ENCODE data around the gene PRPSAP1.
"Not testable (repeated sequence)": the region's sequence is repeated elsewhere in the genome, so short reads cannot be mapped to it uniquely, and the experiment has no call there.

PRPSAP1 gene

DNA sequence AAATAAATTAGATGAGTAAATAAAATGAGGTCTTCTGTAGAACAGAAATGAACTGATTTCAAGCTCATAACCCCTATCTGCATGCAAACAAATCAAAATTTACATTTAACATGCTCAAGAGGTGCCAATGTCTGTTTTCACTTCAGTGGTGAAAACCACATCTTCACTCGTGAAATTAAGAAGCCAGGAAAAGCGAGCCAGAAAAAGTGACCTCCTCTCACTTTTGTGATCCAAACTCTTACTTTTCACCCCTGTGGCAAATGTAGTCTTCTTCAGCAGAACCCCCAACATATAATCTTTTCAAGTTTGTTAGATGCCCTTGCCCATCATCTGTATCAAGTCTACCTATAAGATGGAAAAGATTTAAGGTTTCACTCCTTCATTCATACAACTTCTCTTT is 36.2 kb downstream of the PRPSAP1 start:
- no peak for DNase-seq (ENCODE audit: low read depth)

DNA sequence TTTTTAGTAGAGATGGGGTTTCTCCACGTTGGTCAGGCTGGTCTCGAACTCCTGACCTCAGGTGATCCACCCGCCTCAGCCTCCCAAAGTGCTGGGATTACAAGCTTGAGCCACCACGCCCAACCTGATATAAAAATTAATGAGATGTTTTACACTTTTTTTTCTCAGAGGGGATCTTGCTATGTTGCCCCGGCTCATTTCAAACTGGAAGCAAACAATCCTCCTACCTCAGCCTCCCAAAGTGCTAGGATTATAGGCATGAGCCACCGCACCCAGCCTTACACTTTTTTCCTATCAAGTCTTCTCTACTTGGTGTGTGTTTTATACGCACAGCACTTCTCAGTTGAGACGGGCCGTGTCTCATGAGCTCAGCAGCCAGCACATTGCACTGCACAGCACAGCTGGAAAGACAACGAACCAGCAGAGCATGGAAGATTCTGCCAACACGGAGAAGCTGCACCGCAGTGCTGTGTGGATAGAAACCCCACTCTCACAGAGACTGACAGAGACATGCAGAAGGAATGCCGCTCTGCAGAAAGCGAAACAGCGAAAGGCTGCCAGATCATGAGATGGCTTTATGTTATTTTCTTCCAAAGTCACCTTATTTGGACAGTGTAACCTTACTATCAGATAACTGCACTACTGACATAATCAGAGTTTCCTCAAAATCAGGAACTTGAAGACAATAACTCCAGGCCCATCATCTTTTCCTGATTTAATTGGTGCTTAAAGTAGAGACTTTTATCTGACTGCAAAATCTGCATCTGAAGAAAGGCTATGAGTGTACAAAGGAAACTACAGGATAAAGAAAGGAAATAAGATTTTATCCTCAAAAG is 39.1 kb downstream of the PRPSAP1 start:
- no peak for DNase-seq (ENCODE audit: low read depth)

DNA sequence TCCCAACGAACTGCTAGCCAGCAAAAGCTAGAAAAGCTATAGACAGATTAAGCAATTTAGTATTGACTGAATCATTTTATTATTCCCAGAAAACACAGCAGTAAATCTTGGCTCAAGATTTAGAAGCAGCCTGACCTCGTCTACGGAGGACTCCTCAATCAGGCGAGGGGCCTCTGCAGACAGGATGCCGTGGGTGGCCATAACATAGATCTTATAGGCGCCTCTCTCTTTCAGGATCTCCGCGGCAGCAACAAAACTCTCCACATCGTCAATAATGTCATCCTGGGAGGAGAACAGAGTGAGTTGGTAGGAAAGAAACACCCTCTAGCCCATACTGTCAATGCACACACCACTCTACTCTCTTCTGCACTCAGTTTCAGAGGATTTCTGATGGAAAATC is 41.0 kb downstream of the PRPSAP1 start:
- DNase-seq (ENCODE audit: low read depth), result no peak

DNA sequence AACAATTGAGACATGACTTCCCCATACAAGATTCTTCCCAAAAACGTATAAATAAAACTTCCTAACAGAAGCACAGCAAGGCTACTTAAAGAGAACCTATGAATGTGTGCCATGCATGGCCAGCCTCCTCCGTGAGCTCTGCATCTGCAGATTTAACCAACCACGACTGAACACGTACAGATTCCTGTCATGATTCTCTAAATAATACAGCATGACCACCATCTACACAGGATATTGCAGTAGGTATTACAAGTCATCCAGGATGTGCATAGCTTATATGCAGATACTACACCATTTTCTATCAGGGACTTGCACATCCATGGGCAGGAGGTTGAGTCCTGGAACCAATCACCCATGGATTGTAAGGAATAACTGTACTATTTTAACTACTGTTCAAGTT is 44.3 kb downstream of the PRPSAP1 start:
- DNase-seq (ENCODE audit: low read depth), result no peak

DNA sequence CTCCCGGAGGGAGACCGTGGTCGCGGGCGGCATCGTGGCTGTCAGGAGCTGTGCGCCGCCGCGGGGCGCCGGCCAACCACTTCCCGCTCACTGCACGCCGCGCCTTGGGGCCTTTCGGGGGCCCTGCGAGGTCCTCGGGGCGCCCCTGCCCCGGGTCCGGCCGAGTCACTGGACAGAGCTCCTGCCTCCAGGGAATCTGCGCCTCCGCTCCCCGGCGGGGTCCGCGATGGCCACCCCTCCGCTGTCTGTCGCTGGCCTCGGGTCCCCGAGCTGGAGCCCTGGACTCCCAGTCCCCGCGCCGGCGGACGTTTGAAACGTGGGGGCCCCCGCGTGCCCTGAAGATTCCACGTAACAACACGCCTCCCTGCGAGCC is 45.8 kb downstream of the PRPSAP1 start, which contains the start of gene QRICH2:
TSS of gene QRICH2 (minus strand) at position 311 of the 373 bp plus-strand sequence. CDS start at position 33, 278 bp downstream.
- DNase-seq (ENCODE audit: low read depth), result no peak

DNA sequence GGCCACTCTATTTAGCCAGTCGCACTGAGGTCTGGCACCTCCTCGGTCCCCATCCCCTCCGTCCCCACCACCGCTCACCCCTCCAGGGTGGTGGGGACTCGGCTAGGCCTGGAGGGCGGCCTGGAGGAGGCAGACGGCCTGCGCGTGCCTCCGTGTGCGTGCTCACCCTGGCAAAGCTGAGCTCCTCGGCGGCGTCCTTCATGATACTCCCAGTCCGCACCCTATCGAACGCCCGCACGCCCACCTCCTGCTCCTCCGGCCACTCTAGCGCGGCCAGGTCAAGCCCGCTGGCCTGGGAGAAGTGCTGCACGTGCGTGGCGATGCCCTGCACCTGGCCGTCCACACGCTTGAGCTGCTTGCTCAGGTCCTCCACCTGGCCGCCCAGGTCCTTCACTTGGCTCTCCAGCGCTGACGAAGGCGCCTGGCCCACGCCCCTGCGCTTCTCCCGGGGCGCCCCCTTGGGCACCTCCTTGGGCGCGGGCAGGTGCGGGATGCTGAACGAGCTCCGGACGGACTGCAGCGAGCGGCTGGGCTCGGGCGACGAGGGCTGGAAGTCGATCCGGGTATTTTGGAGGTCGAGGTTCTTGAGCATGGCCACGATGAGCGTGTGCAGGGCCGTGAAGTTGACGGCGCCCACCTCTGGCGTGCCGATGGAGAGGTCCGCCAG is 46.3 kb downstream of the PRPSAP1 start:
- no peak for DNase-seq (ENCODE audit: low read depth)

DNA sequence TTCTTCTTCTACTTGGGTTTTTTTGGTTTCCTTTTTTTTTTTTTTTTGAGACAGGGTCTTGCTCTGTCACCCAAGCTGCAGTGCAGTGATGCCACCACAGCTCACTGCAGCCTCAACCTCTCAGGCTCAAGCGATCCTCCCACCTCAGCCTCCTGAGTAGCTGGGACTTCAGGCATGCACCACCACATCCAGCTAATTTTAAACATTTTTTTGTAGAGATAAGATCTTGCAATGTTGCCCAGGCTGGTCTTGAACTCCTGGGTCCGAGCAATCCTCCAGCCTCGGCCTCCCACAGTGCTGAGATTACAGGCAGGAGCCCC is 48.6 kb downstream of the PRPSAP1 start:
- DNase-seq (ENCODE audit: low read depth), result not testable (repeated sequence)

DNA sequence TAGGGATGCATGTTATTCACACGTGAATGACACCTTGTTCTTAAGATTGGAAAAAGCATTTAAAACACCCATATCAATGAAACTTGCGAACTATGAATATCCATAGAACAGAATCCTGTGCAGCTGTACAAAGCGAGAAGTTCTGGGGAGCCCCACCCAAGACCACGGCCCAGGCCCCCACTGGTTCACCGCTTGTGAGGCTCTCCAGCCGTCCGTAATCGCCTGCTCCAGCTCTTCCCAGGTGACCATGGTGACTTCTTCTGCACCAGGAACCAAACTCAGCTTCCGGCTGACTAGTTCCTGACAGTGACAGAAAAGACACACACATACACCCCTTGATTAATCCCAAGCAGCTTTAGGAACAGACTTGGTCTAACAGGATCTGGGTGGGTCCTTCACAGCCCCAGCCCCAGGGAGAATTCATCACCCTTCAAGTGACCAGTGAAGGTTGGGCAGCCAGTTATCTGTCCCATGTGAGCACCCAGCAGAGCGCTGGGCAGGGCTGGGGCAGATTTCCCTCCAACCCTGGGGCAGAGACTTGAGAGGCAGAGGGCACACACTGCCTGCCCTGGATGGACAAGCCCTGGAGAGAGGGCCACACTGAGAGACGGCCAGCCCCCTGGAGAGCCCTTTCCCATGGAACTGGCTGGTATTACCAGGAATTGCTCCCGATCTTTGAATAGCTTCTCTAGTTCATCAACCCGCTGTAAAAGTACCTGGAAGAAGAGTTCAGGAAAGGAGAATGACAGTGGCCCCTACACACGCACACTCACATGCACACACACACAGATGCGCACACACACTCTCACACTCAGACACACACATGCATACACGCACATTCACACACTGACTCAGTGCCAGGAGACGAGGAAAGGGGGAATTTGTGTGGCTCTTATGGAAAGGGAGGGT is 49.2 kb downstream of the PRPSAP1 start:
- DNase-seq (ENCODE audit: low read depth), result no peak

DNA sequence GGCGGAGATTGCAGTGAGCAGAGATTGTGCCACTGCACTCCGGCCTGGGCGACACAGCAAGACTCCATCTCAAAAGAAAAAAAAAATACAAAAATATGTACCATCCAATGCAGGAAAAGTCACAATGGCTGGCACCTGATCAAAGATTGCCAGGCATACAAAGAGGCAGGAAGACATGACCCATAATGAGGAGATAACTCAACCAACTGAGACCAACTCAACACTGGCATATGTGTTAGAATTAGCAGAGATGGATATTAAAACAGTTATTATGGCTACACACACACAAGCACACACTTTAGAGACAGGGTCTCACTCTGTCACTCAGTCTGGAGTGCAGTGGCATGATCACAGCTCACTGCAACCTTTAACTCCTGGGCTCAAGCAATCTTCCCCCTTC is 56.3 kb downstream of the PRPSAP1 start:
- DNase-seq (ENCODE audit: low read depth), result no peak

DNA sequence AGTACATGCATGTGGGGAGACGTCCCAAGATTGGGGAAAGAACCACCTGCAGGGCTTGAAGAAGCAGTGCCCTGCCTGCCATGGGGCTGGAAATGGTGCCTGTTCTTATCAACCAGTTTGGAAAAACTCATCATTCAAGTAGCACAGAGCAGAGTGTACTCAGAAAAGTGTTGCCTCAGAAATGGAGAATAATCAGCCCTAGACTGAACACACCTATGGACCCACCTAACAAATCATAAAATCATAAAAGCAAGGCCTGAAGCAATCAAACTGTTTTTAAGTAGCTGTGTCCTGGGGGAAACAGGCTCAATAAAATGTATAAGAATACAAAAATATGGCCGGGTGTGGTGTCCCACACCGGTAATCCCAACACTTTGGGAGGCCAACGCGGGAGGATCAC is 56.8 kb downstream of the PRPSAP1 start:
- no peak for DNase-seq (ENCODE audit: low read depth)

DNA sequence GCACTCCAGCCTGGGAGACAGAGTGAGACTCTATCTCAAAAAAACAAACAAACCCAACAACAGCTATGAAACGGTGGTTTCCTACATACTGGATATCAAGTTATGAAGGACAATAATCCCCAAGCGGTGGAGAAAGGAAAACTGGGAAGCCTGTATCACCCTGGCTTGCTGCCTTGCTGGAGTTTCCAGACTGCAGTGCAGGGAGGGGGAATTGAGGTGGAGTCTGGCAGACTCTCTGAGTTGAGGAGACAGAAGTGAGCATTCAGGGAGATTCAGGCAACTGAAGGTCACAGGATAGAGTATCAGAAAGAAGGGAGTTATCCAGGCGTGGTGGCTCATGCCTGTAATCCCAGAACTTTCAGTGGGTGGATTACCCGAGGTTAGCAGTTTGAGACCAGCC is 57.5 kb downstream of the PRPSAP1 start:
- DNase-seq (ENCODE audit: low read depth), result no peak

DNA sequence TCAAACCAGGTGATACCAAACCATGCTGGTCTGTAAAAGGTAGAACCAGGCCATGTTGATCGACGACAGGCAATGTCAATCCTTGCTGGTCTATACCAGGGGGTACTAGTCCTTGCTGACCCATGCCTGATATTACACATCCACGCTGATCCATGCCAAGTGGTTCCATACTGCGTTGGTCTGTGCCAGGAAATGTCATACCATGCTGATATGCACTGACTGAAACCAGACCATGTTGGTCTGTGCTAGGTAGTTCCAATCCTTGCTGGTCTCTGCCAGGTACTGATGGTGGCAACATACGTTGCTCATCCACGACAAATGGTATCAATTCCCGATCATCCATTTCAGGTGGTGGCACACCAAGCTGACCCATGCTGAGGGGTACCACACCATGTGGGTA is 60.6 kb downstream of the PRPSAP1 start:
- no peak for DNase-seq (ENCODE audit: low read depth)

DNA sequence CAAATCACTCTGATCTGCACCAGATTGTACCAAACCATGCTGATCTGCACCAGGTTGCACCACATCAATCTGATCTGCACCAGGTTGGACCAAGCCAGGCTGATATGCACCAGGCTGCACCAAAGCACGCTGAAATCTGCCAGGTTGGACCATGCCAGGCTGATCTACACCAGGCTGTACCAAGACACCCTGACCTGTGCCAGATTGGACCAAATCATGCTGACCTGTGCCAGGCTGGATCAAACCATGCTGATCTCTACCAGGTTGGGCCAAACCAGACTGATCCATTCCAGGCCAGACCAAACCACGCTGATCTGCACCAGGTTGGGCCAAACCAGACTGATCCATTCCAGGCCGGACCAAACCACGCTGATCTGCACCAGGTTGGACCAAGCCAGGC is 61.1 kb downstream of the PRPSAP1 start:
- DNase-seq (ENCODE audit: low read depth), result no peak

DNA sequence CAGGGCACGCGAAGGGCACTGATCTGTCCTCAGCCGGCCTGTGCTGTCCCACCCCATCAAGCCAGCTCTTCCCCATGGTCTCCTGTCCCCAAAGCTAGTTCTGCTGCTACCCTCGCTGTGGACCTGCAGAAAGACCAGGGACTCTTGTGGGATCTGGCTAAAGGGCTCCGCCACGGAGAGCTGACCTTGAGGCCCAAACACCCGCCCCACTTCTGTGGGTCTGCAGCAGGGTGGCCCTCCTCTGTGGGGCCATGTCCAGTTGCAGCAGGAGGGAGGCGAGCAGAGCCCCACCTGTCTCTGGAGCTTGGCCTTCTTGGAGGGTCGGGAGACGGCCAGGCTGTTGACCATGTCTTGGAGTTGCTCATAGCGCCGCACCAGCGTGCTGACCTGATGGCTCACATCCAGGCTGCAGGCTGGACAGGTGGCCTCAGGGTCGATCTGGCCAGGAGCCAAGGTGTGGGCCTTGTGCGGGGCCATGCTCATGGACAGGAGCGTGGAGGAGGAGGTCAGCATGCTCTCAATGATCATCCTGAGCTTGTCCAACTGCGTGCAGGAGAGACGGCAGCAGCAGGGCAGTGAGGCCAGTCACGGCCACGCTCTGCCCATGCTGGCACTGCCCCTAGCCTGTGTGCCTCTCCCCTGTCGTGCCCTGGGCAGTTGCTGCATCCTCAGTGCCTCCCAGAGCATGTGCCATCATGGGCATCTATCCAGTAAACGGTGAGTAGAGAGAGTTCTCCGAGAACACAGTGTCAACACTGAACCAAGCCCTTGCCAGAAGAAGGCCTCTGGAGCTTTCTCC is 71.9 kb downstream of the PRPSAP1 start:
- DNase-seq (ENCODE audit: low read depth), result no peak

DNA sequence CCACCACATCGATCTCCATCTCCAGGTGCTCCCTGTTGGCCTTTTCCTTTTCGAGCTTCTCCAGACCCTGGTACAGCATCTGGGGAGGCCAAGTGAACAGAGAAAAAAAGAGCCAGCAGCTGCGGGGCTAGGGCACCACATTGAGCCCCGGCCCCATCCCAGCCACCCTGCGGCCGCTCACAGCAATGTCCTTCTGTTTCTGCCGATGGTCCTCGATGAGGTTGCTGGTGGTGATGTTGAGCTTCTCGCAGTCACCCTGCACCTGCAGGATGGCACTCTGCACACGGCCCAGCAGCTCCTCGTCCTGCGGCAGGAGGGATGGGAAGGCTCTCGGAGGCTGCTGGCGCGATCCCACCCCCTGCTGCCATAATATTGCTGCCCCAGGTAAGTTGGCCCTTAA is 73.1 kb downstream of the PRPSAP1 start:
- DNase-seq (ENCODE audit: low read depth), result no peak

DNA sequence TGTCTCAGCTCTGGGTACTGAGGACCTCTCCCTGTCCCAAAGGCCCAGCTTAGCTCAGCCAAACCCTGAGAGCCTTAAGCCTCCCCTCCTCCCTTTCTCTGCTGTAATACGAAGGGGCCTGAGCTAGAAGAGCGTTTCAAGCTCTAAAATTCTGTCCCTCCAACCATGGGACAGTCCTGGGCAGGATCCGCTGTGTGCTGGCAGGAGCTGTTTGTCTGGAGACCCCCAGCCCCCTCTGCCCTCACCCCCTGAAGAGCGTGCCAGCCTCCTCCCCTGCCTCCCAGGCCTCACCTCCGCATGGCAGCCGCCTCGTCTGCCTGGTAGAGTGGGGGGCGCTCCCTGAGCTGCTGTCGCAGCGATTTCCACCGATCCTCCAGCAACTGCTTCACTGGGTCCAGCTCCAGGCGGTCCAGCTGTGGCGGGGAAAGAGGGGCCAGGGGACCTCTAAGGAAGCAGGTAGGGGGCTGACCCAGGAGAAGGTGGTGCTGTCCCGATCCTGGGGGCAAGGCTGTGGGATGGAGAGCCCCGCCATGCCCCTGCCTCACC is 73.9 kb downstream of the PRPSAP1 start:
- no peak for DNase-seq (ENCODE audit: low read depth)

DNA sequence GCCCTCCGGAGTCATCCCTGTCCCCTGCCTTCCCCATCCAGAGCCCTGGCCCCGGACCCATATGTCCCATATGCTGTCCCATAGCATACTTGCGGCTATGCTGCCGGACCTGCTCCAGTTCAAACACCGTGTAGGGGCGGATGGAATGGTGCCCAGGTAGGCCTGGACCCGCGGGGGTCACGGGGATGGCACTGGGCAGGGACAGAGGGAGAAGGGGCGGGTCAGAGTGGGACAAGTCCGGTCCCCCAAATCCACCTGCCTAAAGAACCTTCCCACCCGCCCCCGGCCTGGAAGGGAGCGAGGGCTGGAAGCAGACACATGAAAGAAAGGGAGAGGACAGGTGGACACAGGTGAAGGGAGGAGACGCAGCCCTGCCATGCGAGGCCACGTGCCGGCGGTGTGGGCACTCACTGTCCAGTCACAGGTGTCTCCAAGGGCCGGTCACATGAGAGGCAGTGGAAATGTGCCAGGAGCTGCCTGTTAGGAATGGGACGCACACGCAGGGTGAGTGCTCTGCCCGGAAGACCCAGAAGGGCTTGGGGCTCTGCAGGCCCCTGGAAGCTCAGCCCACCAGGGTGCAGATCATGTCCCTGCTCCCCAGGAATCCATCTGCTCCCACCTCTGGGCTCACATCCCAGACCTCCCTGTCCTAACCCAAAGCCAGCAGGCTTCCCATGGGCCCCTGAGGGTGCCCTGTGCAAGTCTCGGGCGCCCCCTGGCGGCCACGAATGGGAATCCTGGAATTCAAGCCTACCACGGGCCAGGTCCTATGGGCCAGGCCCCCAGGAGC is 74.6 kb downstream of the PRPSAP1 start:
- no peak for DNase-seq (ENCODE audit: low read depth)

DNA sequence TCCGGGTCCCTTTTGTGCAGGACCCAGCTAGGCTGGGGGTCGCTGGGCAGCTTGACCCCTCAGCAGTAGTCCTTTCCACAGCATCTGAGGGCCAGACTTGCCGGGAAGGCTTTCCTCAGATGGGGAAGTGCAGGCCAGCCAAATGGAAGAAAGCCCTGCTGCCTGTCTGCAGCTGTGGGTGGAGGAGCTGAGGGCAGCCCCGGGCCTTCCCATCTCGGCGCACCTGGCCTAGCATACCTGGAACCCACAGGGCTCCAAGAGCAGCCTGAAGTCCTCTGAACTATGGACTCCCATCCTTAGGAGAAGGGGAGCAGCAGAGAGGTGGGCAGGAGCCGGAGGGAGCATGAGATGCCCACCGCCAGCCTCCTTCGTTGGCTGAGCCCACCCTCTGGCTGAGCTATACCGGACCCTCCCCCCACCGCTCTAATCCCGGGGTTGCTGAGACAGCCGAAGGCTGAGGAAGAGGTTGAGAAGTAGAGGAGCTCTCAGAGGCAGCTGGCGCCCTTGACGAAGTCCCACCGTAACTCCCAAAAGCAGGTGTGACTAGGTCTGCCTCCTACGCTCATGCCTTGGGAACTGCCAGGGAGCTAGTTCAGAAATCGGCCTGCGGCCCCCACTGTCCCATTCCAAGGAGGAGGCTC is 75.3 kb downstream of the PRPSAP1 start:
- DNase-seq (ENCODE audit: low read depth), result no peak

DNA sequence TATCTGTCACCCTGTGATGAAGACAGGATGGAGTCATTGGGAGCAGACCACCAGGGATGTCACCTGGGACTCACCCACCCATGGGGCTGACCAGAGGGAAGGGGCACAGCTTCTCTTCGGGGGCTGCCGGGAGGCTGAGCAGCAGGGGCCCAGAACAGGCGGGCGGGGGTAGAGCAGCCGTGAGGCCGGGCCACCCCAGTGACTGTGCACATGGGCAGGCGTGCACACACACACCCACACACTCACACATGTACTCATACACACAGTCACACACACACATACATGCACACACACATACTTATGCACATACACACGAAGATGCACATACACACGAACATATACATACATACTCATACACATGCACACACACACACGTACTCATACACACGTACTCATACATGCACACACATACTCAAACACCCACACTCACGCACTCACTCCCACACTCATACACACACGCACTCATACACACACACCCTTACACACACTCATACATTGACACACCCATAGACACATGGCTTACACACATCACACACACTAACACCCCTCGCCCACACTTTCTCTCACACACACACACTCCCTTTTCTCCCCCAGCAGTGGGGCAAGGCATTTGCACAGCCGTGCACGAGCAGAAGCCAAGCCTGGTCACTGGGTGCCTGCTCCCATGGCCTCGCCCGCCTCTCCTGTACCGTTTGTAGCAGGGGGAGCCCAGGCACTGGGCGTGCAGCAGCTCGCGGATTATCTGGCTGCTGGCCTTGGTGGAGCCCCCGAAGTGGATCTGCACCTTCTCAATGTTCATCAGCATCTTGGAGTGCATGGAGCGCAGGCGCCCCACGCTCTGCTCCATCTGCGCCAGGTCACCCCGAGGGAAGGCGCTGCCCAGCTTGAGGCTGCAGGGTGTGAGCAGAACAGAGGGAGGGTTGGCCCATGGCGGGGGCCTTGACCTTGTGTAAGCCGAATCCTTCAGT is 76.1 kb downstream of the PRPSAP1 start:
- DNase-seq (ENCODE audit: low read depth), result no peak

All from HS-5 (cell line).